CD14-positive monocyte (primary cell): ENCODE data around the gene DRC3. TPM values are rescaled to one million over a fixed set of nuclear protein-coding genes. Genes with fewer than 3 reads are reported as not detected.
"Not testable (repeated sequence)": the region's sequence is repeated elsewhere in the genome, so short reads cannot be mapped to it uniquely, and the experiment has no call there.

Source experiments
- DNase-seq, 3 donors: peaks; one replicate each; pipeline ENCODE4 v3.0.0-alpha.2; 2011 to 2022
- H2AFZ ChIP-seq: 2 replicates; pipeline ENCODE4 v1.6.0; 2012; ENCODE audit warnings: mild to moderate bottlenecking, low read depth, low read length, inconsistent platforms; ENCODE audit not compliant: insufficient read depth, poor library complexity, severe bottlenecking
- H3K27ac ChIP-seq, 2 donors: 1 replicate in 1 of 2; 2 replicates in 1 of 2; pipeline ENCODE4 v1.5.1; 2012 to 2013; ENCODE audit warnings: low read length in 2 of 2, control low read depth in 1 of 2, inconsistent platforms in 1 of 2, low read depth in 1 of 2, mild to moderate bottlenecking in 1 of 2
- H3K27me3 ChIP-seq, 2 donors: one replicate each; pipeline versions ENCODE4 v1.6.0 to v1.6.1; 2011 to 2013; ENCODE audit warnings: low read length in 2 of 2; ENCODE audit not compliant: control insufficient read depth in 2 of 2, insufficient read depth in 2 of 2
- H3K36me3 ChIP-seq, 2 donors: replicated peaks in 1 of 2; 1 replicate in 1 of 2; 2 replicates in 1 of 2; pipeline versions ENCODE4 v1.5.1 to v1.6.1; 2012 to 2013; ENCODE audit warnings: low read length in 2 of 2, control low read depth in 1 of 2, inconsistent platforms in 1 of 2, mild to moderate bottlenecking in 1 of 2; ENCODE audit not compliant: insufficient read depth in 2 of 2, control insufficient read depth in 1 of 2
- H3K4me1 ChIP-seq, 2 donors: 1 replicate in 1 of 2; 2 replicates in 1 of 2; pipeline versions ENCODE4 v1.5.1 to v1.6.1; 2012 to 2013; ENCODE audit warnings: low read length in 2 of 2, control low read depth in 1 of 2, inconsistent platforms in 1 of 2, mild to moderate bottlenecking in 1 of 2, moderate library complexity in 1 of 2; ENCODE audit not compliant: insufficient read depth in 2 of 2, control insufficient read depth in 1 of 2
- H3K4me2 ChIP-seq: replicated peaks from 2 replicates; pipeline ENCODE3; 2012; ENCODE audit warnings: low read length, moderate library complexity, mild to moderate bottlenecking; ENCODE audit not compliant: poor library complexity, severe bottlenecking; ENCODE audit errors: extremely low read depth
- H3K4me3 ChIP-seq, 3 experiments: fragments of 200-600 bp in 1 of 3; sonication (generic) in 1 of 3; replicated peaks in 1 of 3; 1 replicate in 2 of 3; 2 replicates in 1 of 3; pipeline ENCODE4 v1.5.1; 2011 to 2013; ENCODE audit warnings: low read length in 3 of 3, mild to moderate bottlenecking in 3 of 3, control low read depth in 2 of 3, low read depth in 2 of 3, inconsistent platforms in 1 of 3, moderate library complexity in 1 of 3
- H3K79me2 ChIP-seq: 2 replicates; pipeline ENCODE4 v1.6.0; 2012; ENCODE audit warnings: mild to moderate bottlenecking, control low read depth, inconsistent platforms, low read length, moderate library complexity; ENCODE audit not compliant: insufficient read depth
- H3K9ac ChIP-seq: 2 replicates; pipeline ENCODE4 v1.6.0; 2017; ENCODE audit warnings: low read length, mild to moderate bottlenecking; ENCODE audit not compliant: insufficient read depth, poor library complexity, severe bottlenecking
- H3K9me3 ChIP-seq, 2 donors: replicated peaks in 1 of 2; 1 replicate in 1 of 2; 2 replicates in 1 of 2; pipeline versions ENCODE4 v1.5.1 to v1.6.1; 2012 to 2013; ENCODE audit warnings: low read length in 2 of 2, control low read depth in 1 of 2; ENCODE audit not compliant: control insufficient read depth in 1 of 2, insufficient read depth in 1 of 2
- H4K20me1 ChIP-seq: 2 replicates; pipeline ENCODE4 v1.6.0; 2012; ENCODE audit warnings: mild to moderate bottlenecking, low read length, control low read depth, moderate library complexity; ENCODE audit not compliant: insufficient read depth
- H3K27ac Mint-ChIP-seq, 7 donors: one replicate each; pipeline ENCODE4 v1.8.0; 2020; ENCODE audit warnings: mild to moderate bottlenecking in 7 of 7, mixed read lengths in 7 of 7, moderate library complexity in 6 of 7, inconsistent platforms in 2 of 7
- H3K27me3 Mint-ChIP-seq, 3 donors: one replicate each; pipeline ENCODE4 v1.8.0; 2021 to 2022; ENCODE audit warnings: low read depth in 3 of 3, mild to moderate bottlenecking in 3 of 3, mixed read lengths in 3 of 3, moderate library complexity in 3 of 3, inconsistent platforms in 1 of 3
- H3K36me3 Mint-ChIP-seq, 2 donors: one replicate each; pipeline ENCODE4 v1.8.0; 2020; ENCODE audit warnings: mixed read lengths in 2 of 2, inconsistent platforms in 1 of 2, mild to moderate bottlenecking in 1 of 2
- H3K4me1 Mint-ChIP-seq: one replicate; pipeline ENCODE4 v1.8.0; 2020; ENCODE audit warnings: mild to moderate bottlenecking, mixed read lengths
- H3K4me3 Mint-ChIP-seq, 2 donors: one replicate each; pipeline ENCODE4 v1.8.0; 2020; ENCODE audit warnings: mild to moderate bottlenecking in 2 of 2, mixed read lengths in 2 of 2, moderate library complexity in 1 of 2
- H3K9me3 Mint-ChIP-seq, 7 donors: one replicate each; pipeline ENCODE4 v1.8.0; 2020 to 2022; ENCODE audit warnings: mixed read lengths in 7 of 7, mild to moderate bottlenecking in 6 of 7, moderate library complexity in 6 of 7, inconsistent platforms in 2 of 7
- WGBS: methylation state at CpG from one replicate; pipeline ENCODE4 v1.1.5; 2013; ENCODE audit warnings: missing lambda C conversion rate; ENCODE audit not compliant: insufficient coverage; 5-methylcytosine and 5-hydroxymethylcytosine counted together
- intact Hi-C, 2 donors: fragments of 100-400 bp; cut with micrococcal nuclease; formaldehyde crosslinking; loops; one replicate each; pipeline versions ENCODE4 v1.15.0 to v1.15.1; 2023
- polyA plus RNA-seq, 3 donors: library from polyadenylated mRNA; depleted of rRNA in 1 of 3; unstranded in 2 of 3; stranded (reverse) in 1 of 3; fragments of 300-500 nt in 2 of 3; fragments of >200 nt in 1 of 3; fragmentation: Illumina TruSeq in 2 of 3; gene quantifications; 1 replicate in 2 of 3; 2 replicates in 1 of 3; pipeline ENCODE4 v1.2.3, GENCODE V29; 2012 to 2021
- TF ChIP-seq, protein P1 (sequence below): fragments of 200-600 bp; IDR thresholded peaks from one replicate; pipeline ENCODE4 v1.8.0; 2022; ENCODE audit warnings: antibody characterized with exemption, mild to moderate bottlenecking

DRC3 gene
- polyA plus RNA-seq, 3 donors, result 0.23 to 0.58 (median 0.39) TPM

GRCh38 chr17:17938388-17939107 is 34.1 kb upstream of the DRC3 start:
- Mint-ChIP-seq H3K36me3 (peaks cover 5 to 11% of the 10 kb centered on the region in 2 donors), H3K27ac (peak overlapping the region in 2 of 7 donors; percentile 10), H3K4me3 (no peak overlapping the region), H3K9me3 (peaks cover 0 to 3% (median 0%) of the 10 kb centered on the region in 7 donors), H3K27me3 (no peaks in the 10 kb centered on the region), H3K4me1 (peaks cover 56% of the 10 kb centered on the region)
- Histone ChIP-seq H3K79me2 (peaks cover 44% of the 10 kb centered on the region), H4K20me1 (peaks cover 41% of the 10 kb centered on the region), H3K4me3 (no peak overlapping the region), H3K9me3 (no peaks in the 10 kb centered on the region), H3K27me3 (no peaks in the 10 kb centered on the region), H2AFZ (no peak overlapping the region), H3K27ac (no peak overlapping the region), H3K4me2 (no peak overlapping the region), H3K4me1 (peaks cover 35 to 37% of the 10 kb centered on the region in 2 donors), H3K36me3 (no peaks in the 10 kb centered on the region), H3K9ac (no peak overlapping the region)
- TF ChIP-seq, protein P1, sequence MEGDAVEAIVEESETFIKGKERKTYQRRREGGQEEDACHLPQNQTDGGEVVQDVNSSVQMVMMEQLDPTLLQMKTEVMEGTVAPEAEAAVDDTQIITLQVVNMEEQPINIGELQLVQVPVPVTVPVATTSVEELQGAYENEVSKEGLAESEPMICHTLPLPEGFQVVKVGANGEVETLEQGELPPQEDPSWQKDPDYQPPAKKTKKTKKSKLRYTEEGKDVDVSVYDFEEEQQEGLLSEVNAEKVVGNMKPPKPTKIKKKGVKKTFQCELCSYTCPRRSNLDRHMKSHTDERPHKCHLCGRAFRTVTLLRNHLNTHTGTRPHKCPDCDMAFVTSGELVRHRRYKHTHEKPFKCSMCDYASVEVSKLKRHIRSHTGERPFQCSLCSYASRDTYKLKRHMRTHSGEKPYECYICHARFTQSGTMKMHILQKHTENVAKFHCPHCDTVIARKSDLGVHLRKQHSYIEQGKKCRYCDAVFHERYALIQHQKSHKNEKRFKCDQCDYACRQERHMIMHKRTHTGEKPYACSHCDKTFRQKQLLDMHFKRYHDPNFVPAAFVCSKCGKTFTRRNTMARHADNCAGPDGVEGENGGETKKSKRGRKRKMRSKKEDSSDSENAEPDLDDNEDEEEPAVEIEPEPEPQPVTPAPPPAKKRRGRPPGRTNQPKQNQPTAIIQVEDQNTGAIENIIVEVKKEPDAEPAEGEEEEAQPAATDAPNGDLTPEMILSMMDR, result no peak
- intact Hi-C loops, result loop anchor here in 1 of 2 donors (5.0 kb wide), 1 partner anchor 34 kb away; the partner anchor contains the start of genes DRC3 and TOM1L2
- no peak for DNase-seq
- 100% methylated on average over 2 of the region's 8 CpGs for WGBS

- H3K4me3 ChIP-seq, H3K27me3 Mint-ChIP-seq, H3K27me3 ChIP-seq, DNase-seq, H3K36me3 ChIP-seq, H3K9me3 ChIP-seq, H3K4me2 ChIP-seq, H2AFZ ChIP-seq, H3K9me3 Mint-ChIP-seq, H3K4me3 Mint-ChIP-seq, H3K9ac ChIP-seq, H3K27ac ChIP-seq: not testable (repeated sequence)
- peaks cover 47% of the 10 kb centered on the region for H4K20me1 ChIP-seq
- Mint-ChIP-seq H3K27ac (peak overlapping the region in 2 of 7 donors; percentile 6 to 13), H3K4me1 (peaks cover 49% of the 10 kb centered on the region), H3K36me3 (peaks cover 5 to 11% of the 10 kb centered on the region in 2 donors)
- peaks cover 30 to 33% of the 10 kb centered on the region in 2 donors for H3K4me1 ChIP-seq
- intact Hi-C loops, result loop anchor here in 1 of 2 donors (5.0 kb wide), 1 partner anchor 32 kb away; the partner anchor contains the start of genes DRC3 and TOM1L2
- peaks cover 43% of the 10 kb centered on the region for H3K79me2 ChIP-seq
- WGBS, result 100% methylated on average over 1 of the region's 7 CpGs
Observed at GRCh38 chr17:17939941-17940340, 32.7 kb upstream of the DRC3 start.
